G401 (cell line): ENCODE results near the gene PPIP5K1. TPM values are rescaled to one million over a fixed set of nuclear protein-coding genes. Genes with fewer than 3 reads are reported as not detected.
A peak's percentile ranks its signal among the peaks of the same experiment; 100 is the strongest.

ENCODE experiments used
- DNase-seq: peaks from one replicate; pipeline ENCODE4 v3.0.0-alpha.2; 2015; ENCODE audit warnings: low spot score
- in situ Hi-C: cut with HindIII; loops from 2 replicates; pipeline ENCODE4 v1.10.0; 2016; ENCODE audit warnings: low sequenced_read_pairs, mixed read lengths
- total RNA-seq: library from RNA; depleted of rRNA; stranded (reverse); fragments of >200 nt; shearing (Covaris generic); gene quantifications from 2 replicates; pipeline ENCODE4 v1.2.3, GENCODE V29; 2014

Gene PPIP5K1
- total RNA-seq, 1 experiment from 2014 or later: 50.3 TPM

GRCh38 chr15:43522247-43522646 lies 67.8 kb downstream of the PPIP5K1 start:
- DNase-seq: no peak
- in situ Hi-C loops: no loop called here

- in situ Hi-C loops: no loop called here
- DNase-seq: no peak
Measured at GRCh38 chr15:43521419-43521818, 68.6 kb downstream of the PPIP5K1 start.

DNA sequence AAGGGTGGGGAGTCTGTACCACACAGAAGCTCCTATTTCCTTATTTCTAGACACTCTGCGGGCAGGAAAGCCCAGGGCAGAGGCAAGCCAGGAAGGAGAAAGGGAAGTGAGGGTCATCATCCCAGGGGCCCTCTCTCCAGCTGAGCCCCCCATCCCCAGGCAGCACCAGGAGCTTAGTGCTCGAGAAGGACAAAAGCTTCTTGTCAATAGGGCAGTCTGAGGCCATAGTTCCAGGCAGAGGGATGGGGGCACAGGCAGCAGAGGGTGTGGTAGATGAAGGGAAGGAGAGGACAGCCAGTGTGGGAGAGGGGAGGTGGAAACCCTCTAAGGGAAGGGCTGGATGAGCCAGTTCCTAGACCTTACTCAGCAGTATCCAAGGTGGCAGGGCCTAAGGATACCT lies 69.9 kb downstream of the PPIP5K1 start:
- no peak for DNase-seq
- in situ Hi-C loops: no loop called here

GRCh38 chr15:43519196-43519595 lies 70.8 kb downstream of the PPIP5K1 start:
- peak; percentile 44 for DNase-seq

DNA sequence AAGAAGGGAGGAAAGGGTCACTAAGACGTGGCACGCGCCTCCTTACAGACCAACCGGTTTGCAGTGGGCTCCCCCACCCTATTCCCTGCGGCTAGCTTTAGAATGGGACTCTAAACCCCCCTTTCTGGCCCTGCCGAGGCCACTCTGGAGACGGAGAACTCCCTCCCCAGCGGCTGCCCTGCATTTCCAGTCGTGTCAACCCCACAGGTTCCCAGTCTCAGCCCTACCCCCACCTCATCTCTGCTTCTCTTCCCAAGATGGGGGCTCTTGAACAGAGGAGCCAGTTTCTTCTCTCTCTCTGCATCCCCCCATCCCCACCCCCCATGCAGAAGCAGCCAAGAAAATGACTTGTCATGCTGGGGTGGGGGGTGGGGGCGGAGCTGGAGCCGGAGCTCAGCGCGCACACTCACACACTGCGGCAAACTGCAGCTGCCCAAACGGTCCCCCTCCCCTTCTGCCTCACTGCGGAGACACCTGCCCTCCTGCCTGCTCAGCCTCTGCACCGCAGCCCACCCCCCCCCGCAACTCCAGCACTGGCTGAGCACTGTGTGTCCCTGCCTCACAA lies 71.7 kb downstream of the PPIP5K1 start:
- in situ Hi-C loops: no loop called here
- DNase-seq: peak; percentile 86

More at GRCh38 chr15:43519196-43519595, 70.8 kb downstream of the PPIP5K1 start:
- in situ Hi-C loops: no loop called here

DNA sequence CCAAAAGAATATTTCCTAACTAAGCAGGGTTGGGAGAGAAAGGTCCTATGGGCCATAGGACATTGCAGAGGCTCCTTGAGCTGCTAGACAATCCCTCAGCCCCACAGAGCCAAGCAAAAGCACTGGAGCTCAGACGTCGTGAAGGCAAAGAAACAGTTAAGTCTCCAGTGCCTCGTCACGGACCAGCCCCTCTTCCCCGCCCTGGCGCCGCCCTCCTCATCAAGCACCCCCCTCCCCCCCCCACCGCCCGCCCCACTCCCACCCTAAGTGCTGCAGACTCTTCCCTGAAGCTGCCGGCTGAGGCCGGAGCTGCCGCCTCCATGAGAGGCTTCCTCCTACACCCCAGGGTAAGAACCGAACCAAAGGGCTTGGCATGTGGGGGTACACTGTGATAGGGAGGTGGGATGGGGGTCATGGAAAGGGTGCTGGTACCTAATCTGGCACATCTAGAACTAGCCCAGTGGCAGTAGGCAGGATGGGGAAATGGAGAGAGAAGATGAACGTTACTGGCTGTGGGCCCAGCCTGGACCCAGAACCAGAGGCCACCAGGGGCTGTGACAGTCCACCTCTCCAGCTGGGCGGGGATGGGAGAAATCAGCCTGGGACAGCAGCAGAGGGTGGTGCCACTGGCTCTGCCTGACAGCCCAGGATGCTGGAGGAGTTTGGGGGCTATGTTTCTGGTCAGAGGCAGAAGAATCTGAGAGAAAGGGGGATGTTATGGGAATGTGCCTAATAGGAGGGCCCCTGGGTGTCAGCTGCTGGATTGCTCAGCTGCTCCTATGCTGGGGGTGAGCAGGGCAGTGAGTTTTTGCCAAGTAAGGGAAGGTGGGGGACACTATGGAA lies 72.4 kb downstream of the PPIP5K1 start, which contains the start of gene MAP1A:
TSS of gene MAP1A (plus strand) at position 255 of the 843 bp plus-strand sequence. CDS start 3,866 bp downstream, outside the sequence.
- in situ Hi-C loops: no loop called here
- peak; percentile 88 for DNase-seq

GRCh38 chr15:43516801-43517353 lies 73.1 kb downstream of the PPIP5K1 start:
- in situ Hi-C loops: no loop called here
- peak; percentile 61 for DNase-seq

- in situ Hi-C loops: no loop called here
- DNase-seq: peak; percentile 50
Measured at GRCh38 chr15:43516185-43516584, 73.8 kb downstream of the PPIP5K1 start.

- in situ Hi-C loops: no loop called here
- DNase-seq: peak; percentile 22
Measured at GRCh38 chr15:43515741-43516140, 74.3 kb downstream of the PPIP5K1 start.

DNA sequence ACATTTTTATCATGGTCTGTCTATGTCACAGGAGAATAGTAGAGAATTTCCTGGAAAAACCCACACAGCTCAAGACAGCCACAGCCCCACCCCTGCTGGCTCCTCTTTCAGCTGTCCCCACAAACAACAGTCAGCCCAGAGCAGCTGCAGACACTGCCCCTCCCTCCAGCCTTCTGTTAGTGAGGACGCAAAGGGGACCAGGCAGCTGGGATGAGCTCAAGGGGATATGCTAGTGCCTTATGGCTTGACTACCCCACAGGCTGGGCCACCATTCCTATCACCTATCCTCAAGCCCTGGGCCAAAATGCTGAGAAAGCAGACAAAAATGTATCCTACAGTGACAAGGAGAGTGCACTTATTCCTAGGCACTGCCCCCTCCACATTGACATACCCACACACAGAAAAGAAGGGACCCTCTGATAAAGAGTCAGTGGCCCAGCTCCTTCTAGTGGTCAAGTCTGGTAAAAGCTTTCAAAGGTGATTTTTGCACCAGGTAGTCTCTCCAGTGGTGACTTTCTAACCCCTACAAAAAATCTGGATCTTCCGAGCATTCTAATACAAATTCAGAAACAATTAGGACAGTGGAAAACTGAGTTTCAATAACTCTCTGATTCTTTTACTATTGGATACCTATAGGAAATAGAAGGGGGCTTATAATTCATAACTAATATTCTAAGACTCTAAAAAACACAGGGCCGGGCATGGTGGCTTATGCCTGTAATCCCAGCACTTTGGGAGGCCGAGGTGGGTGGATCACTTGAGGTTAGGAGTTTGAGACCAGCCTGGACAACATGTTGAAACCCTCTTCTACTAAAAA lies 75.6 kb downstream of the PPIP5K1 start:
- peak; percentile 58 for DNase-seq
- in situ Hi-C loops: no loop called here

DNA sequence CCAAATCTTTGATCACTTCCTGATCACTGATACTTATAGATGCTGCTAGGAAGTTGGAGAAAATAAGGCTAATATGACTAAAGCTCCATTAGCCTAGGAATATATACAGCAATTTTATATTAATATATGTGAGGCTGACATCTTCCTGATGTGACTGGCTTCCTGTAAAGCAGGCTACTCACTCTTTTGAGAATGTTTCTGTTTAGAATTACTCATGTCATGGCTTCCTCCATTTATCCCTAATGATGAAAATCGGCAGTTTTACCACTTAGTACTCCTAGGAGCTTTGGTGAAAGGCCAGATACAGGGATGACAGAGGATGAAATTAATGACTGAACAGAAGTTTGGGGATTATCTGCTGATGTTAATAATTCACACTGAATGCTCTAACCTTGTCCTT lies 76.5 kb downstream of the PPIP5K1 start:
- in situ Hi-C loops: no loop called here
- DNase-seq: no peak

- in situ Hi-C loops: no loop called here
- peak; percentile 74 for DNase-seq
Measured at GRCh38 chr15:43511012-43511885, 78.8 kb downstream of the PPIP5K1 start.

GRCh38 chr15:43510200-43511011 lies 79.6 kb downstream of the PPIP5K1 start:
- DNase-seq: peak; percentile 99
- in situ Hi-C loops: no loop called here

DNA sequence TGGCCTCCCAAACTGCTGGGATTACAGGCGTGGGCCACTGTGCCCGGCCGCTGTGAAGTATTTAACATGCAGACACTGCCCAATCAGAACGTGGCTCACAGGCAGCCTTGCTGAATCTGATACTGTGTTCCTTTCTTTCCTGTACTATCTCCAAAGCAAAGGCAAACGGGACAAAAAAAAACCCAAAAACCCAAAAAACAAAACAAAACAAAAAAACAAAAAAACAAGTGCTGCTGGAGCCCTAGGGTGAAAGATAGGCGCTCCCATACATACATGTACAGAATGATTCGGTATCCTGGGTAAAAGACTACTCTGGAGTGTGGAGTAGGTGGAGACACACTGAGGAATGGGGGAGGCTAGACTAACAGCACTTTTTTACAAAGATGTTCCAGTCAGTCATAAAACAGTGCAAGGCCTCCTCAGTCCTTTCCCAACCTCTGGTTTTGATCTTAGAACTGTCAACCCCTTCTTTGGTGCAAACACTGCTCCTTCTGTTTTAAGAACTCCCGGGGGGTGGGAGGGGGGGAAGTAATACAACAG lies 80.3 kb downstream of the PPIP5K1 start:
- in situ Hi-C loops: no loop called here
- DNase-seq: peak; percentile 58

DNA sequence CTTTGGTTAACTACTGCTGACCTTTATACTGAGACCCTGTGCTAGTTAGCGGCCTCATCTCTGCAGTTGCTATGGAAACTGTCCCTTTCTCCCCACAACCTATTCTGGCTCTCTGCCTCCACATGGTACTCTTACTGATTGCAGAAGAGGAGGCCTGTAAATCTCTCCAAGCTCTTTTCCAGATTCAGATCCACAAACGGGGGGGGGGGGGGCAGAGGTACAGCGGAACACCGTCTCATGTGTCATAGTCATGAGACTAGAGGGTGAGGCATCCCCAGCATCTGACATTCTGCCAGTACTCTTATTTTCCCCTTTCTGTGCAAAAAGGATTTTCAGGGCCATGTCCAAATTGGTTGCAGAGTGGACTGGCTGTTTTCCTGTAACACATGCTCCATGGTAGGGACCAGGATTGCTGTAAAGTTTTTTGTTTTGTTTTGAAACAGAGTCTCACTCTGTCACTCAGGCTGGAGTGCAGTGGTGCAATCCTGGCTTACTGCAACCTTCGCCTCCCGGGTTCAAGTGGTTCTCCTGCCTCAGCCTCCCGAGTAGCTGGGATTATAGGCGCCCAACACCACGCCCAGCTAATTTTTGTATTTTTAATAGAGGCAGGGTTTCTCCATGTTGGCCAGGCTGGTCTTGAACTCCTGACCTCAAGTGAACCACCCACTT lies 80.9 kb downstream of the PPIP5K1 start:
- DNase-seq: peak; percentile 61
- in situ Hi-C loops: no loop called here

- no peak for DNase-seq
- in situ Hi-C loops: no loop called here
Measured at GRCh38 chr15:43508421-43508820, 81.6 kb downstream of the PPIP5K1 start.

GRCh38 chr15:43505738-43506137 lies 84.3 kb downstream of the PPIP5K1 start:
- in situ Hi-C loops: no loop called here
- no peak for DNase-seq
